ENCODE results near the gene ZFP36L1. TPM values are rescaled to one million over a fixed set of nuclear protein-coding genes. Genes with fewer than 3 reads are reported as not detected.

ZFP36L1 gene
- total and polyA plus RNA-seq, 2 of the 13 experiments (the other 11 are each of a cell fraction or from before 2014, with no cell fraction given), result 7.4 to 10.2 TPM

GRCh38 chr14:68791078-68791901, 1.6 kb downstream of the ZFP36L1 start (continued):
- TF ChIP-seq ZNF609 (CRISPR knock-in tag; IDR thresholded peaks at IDR 0.05; ENCODE audit: borderline replicate concordance), result 0 out of 2 replicates have a peak, but pooled peaks have one; percentile 37
- peak; percentile 21 for TF ChIP-seq AGO1 (IDR thresholded peaks at IDR 0.05; ENCODE audit: low read depth, low read length, poor library complexity, severe bottlenecking)
- no peak for TF ChIP-seq ATF6 (CRISPR knock-in tag; conservative IDR thresholded peaks at IDR 0.05)
- TF ChIP-seq FOXJ3 (CRISPR knock-in tag; IDR thresholded peaks at IDR 0.05; ENCODE audit: borderline replicate concordance), result no peak
- 0 out of 2 replicates have a peak, but pooled peaks have one; percentile 18 for TF ChIP-seq TSC22D2 (CRISPR knock-in tag; IDR thresholded peaks at IDR 0.05; ENCODE audit: borderline replicate concordance)
- TF ChIP-seq TRIM22 (IDR thresholded peaks at IDR 0.05), result no peak
- no peak for TF ChIP-seq HBP1 (CRISPR knock-in tag; IDR thresholded peaks at IDR 0.05; ENCODE audit: low read depth)

Measured in HepG2 (cell line).